Panc1 (cell line): ENCODE results near the gene SLC18B1. TPM values are rescaled to one million over a fixed set of nuclear protein-coding genes. Genes with fewer than 3 reads are reported as not detected.

Experiments used
- ATAC-seq: fragments of 200-7000 bp; cut with Tn5 transposase; 2 replicates; pipeline ENCODE4 v1.9.1; 2020; ENCODE audit warnings: mild to moderate bottlenecking, moderate library complexity
- BruUV-seq: library from RNA; stranded (reverse); fragments of 400-500 nt; replicated peaks from 2 replicates; lab custom pipeline; 2021; lab: Mats Ljungman, UMichigan
- CTCF ChIA-PET: fragments of 300-600 bp; sonication (Branson Sonifier 250); formaldehyde crosslinking; loops from one replicate; lab custom pipeline; 2022; ENCODE audit warnings: antibody characterized with exemption; lab: Charles Lee
- POLR2A ChIA-PET: fragments of 300-600 bp; sonication (Branson Sonifier 250); formaldehyde crosslinking; loops from one replicate; lab custom pipeline; 2022; ENCODE audit warnings: antibody characterized with exemption; lab: Charles Lee
- DNase-seq: peaks from one replicate; pipeline ENCODE4 v3.0.0-alpha.2; 2010; ENCODE audit warnings: low read depth, low spot score
- H3K27ac ChIP-seq: 2 replicates; pipeline ENCODE4 v1.5.1; 2011; ENCODE audit warnings: mild to moderate bottlenecking, low read length, inconsistent platforms
- H3K27me3 ChIP-seq: fragments of 200-500 bp; sonication (Bioruptor generic); 2 replicates; pipeline ENCODE4 v1.6.0; 2014; ENCODE audit warnings: low read length, inconsistent platforms; ENCODE audit not compliant: control insufficient read depth, insufficient read depth
- H3K36me3 ChIP-seq: fragments of 200-500 bp; sonication (Bioruptor generic); 2 replicates; pipeline ENCODE4 v1.5.1; 2014; ENCODE audit warnings: inconsistent platforms, mild to moderate bottlenecking, low read length, moderate library complexity; ENCODE audit not compliant: control insufficient read depth, insufficient read depth
- H3K4me1 ChIP-seq: 2 replicates; pipeline ENCODE4 v1.5.1; 2011; ENCODE audit warnings: inconsistent platforms, mild to moderate bottlenecking, low read length, moderate library complexity; ENCODE audit not compliant: control insufficient read depth, insufficient read depth
- H3K4me3 ChIP-seq, 2 experiments: 2 replicates each; pipeline ENCODE4 v1.5.1; 2011 to 2012; ENCODE audit warnings: low read depth in 2 of 2, low read length in 2 of 2, mild to moderate bottlenecking in 2 of 2, inconsistent platforms in 1 of 2, moderate library complexity in 1 of 2
- H3K9me3 ChIP-seq: fragments of 200-500 bp; sonication (Bioruptor generic); 2 replicates; pipeline ENCODE4 v1.5.1; 2014; ENCODE audit warnings: low read depth, mild to moderate bottlenecking, inconsistent platforms, low read length, moderate library complexity; ENCODE audit not compliant: control insufficient read depth, insufficient read depth
- POLR2AphosphoS5 ChIP-seq: IDR thresholded peaks from 2 replicates; pipeline ENCODE4 v1.6.1; 2012; ENCODE audit warnings: mild to moderate bottlenecking, low read depth, low read length, moderate library complexity
- REST ChIP-seq, 2 experiments: IDR thresholded peaks; 2 replicates each; pipeline ENCODE4 v1.6.1; 2011 to 2012; ENCODE audit warnings: low read depth in 2 of 2, control low read depth in 1 of 2, low read length in 1 of 2, mild to moderate bottlenecking in 1 of 2, moderate library complexity in 1 of 2; ENCODE audit not compliant: insufficient read depth in 1 of 2
- SIN3A ChIP-seq: IDR thresholded peaks from 2 replicates; pipeline ENCODE4 v1.6.1; 2012; ENCODE audit warnings: low read depth, mild to moderate bottlenecking, low read length, moderate library complexity, borderline replicate concordance; ENCODE audit not compliant: insufficient read depth
- TCF7L2 ChIP-seq: IDR thresholded peaks from 2 replicates; pipeline ENCODE4 v1.6.1; 2011; ENCODE audit warnings: mild to moderate bottlenecking, low read depth, low read length, inconsistent platforms
- in situ Hi-C: cut with HindIII; loops from 2 replicates; pipeline ENCODE4 v1.10.0; 2016; ENCODE audit warnings: low sequenced_read_pairs, low pct_unique_long_range_greater_than_20kb
- intact Hi-C: fragments of 100-400 bp; cut with micrococcal nuclease; formaldehyde crosslinking; loops from one replicate; pipeline ENCODE4 v1.10.0; 2022; ENCODE audit not compliant: unreplicated experiment
- total RNA-seq: library from RNA; stranded (reverse); gene quantifications from one replicate; pipeline ENCODE4 v1.2.1, GENCODE V29; 2021; ENCODE audit not compliant: unreplicated experiment
- TF ChIP-seq, protein P1 (sequence below): fragments of 450-650 bp; IDR thresholded peaks from 2 replicates; pipeline ENCODE4 v1.5.1; 2017; ENCODE audit warnings: mild to moderate bottlenecking

SLC18B1 gene
- total RNA-seq, 1 experiment from 2014 or later, result 0.67 TPM

- no peak overlapping the region for H3K27ac ChIP-seq
- CTCF ChIA-PET, result no interaction called here
Observed at GRCh38 chr6:132731086-132731485, 67.4 kb downstream of the SLC18B1 start.

GRCh38 chr6:132730560-132730959 is 67.9 kb downstream of the SLC18B1 start:
- peak; percentile 72 for DNase-seq
- POLR2A ChIA-PET, result no interaction called here
- BruUV-seq, result no TSS peak
- Histone ChIP-seq H3K4me3 (no peak overlapping the region), H3K27me3 (no peaks in the 10 kb centered on the region), H3K4me1 (no peaks in the 10 kb centered on the region), H3K9me3 (no peaks in the 10 kb centered on the region), H3K27ac (no peak overlapping the region), H3K36me3 (no peaks in the 10 kb centered on the region)
- no peak for ATAC-seq
- no peak for TF ChIP-seq REST (IDR thresholded peaks at IDR 0.05; ENCODE audit: insufficient read depth in 1 of 2, low read depth in 2 of 2, low read length in 1 of 2)
- TF ChIP-seq POLR2AphosphoS5, result no peak
- TF ChIP-seq SIN3A, result no peak
- no peak for TF ChIP-seq TCF7L2
- TF ChIP-seq, protein P1, sequence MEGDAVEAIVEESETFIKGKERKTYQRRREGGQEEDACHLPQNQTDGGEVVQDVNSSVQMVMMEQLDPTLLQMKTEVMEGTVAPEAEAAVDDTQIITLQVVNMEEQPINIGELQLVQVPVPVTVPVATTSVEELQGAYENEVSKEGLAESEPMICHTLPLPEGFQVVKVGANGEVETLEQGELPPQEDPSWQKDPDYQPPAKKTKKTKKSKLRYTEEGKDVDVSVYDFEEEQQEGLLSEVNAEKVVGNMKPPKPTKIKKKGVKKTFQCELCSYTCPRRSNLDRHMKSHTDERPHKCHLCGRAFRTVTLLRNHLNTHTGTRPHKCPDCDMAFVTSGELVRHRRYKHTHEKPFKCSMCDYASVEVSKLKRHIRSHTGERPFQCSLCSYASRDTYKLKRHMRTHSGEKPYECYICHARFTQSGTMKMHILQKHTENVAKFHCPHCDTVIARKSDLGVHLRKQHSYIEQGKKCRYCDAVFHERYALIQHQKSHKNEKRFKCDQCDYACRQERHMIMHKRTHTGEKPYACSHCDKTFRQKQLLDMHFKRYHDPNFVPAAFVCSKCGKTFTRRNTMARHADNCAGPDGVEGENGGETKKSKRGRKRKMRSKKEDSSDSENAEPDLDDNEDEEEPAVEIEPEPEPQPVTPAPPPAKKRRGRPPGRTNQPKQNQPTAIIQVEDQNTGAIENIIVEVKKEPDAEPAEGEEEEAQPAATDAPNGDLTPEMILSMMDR, result no peak
- in situ Hi-C loops, result no loop called here
- CTCF ChIA-PET, result no interaction called here
- intact Hi-C loops, result no loop called here

More at GRCh38 chr6:132731086-132731485, 67.4 kb downstream of the SLC18B1 start:
- BruUV-seq, result no TSS peak
- POLR2A ChIA-PET, result no interaction called here
- no peak for DNase-seq
- H3K36me3 ChIP-seq, result no peaks in the 10 kb centered on the region
- no peak overlapping the region for H3K4me3 ChIP-seq
- H3K4me1 ChIP-seq, result no peaks in the 10 kb centered on the region
- no peak for TF ChIP-seq POLR2AphosphoS5
- TF ChIP-seq, protein P1, result no peak
- no peaks in the 10 kb centered on the region for H3K9me3 ChIP-seq
- intact Hi-C loops (no loop called here), in situ Hi-C loops (no loop called here)
- no peaks in the 10 kb centered on the region for H3K27me3 ChIP-seq
- no peak for ATAC-seq
